GM19467 (cell line): ENCODE measurements around the gene MINDY4.
A peak's percentile ranks its signal among the peaks of the same experiment; 100 is the strongest.

Source experiments
- ATAC-seq: cut with Tn5 transposase; IDR thresholded peaks from one replicate; pipeline ENCODE4 v1.9.1; 2021; ENCODE audit warnings: mild to moderate bottlenecking, moderate library complexity; ENCODE audit not compliant: unreplicated experiment

The MINDY4 gene

DNA sequence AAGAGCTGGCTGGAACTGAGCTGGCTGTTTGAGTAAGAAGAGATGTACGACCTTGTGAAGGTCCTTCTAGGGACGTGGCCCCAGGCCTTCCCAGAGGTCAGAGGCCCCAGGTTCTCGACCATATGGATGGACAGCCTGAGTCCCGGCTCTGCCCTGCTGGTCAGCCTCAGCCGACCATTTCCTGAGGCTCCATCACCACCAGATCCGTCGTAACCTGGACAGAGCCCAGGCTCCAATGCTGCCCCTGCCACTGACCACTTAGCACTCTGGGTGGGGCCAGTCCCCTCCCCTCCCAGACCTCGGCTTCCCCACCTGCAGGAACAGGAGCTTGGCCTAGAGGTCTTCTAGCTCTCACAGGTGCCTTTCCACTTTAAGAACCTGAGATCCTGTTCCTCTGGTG, 29.9 kb upstream of the MINDY4 start:
- no peak for ATAC-seq

- no peak for ATAC-seq
Measured at GRCh38 chr7:30743371-30744074, 27.7 kb upstream of the MINDY4 start.

DNA sequence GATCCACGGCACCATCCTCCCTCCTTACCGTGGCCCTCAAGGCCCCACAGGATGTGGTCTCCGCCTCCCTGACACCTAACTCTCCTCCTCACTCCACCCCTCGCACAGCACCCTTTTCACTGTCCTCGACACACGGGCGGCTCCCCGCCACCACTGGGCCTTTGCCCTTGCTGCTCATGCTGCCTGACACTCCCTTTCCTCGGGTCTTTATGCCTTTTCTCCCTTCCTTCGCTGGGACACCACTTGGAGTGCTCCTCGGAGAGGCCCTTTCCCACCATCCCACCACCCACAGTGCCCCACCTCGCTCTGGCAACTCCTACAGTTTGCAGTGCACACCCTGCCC, 27.2 kb upstream of the MINDY4 start:
- ATAC-seq = no peak

DNA sequence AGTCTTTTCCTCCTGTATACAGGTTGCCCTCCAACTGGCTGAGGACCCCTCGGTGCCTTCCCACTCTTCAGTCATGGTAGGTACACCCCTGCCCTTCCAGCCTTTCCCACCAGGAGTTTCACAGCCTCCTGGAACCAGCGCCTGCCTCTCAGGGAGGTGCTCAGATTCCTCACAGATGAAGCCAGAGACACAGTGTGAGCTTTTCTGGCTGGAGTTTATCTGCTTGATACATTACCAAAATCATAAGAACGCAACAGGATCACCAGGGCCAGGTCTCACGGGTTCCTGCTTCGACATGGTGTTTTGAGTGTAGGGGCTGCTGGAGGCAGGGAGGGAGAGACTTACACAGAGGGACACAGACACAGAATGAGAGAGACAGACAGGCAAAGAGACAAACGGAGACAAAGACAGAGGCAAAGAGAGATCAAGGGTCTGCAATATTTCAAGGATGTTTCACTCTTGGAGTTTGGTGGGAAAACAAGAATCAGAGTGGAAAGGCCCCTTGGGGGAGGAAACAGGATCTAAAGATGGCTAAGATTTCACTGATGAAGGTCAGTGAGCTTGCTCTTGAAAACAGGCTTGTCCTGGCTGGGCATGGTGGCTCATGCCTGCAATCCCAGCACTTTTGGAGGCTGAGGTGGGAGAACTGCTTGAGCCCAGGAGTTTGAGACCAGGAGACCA, 25.8 kb upstream of the MINDY4 start:
- ATAC-seq = no peak

DNA sequence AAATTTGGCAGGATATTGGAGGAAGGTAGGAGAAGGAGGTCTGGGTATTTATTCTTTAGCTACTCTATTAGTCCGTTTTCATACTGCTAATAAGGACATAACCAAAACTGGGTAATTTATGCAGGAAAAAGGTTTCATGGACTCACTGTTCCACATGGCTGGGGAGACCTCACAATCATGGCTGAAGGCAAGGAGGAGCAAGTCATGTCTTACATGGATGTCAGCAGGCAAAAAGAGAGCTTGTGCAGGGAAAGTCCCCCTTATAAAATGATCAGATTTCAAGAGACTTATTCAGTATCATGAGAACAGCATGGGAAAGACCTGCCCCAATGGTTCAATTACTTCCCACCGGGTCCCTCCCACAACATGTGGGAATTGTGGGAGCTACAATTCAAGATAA, 21.2 kb upstream of the MINDY4 start:
- ATAC-seq = no peak

DNA sequence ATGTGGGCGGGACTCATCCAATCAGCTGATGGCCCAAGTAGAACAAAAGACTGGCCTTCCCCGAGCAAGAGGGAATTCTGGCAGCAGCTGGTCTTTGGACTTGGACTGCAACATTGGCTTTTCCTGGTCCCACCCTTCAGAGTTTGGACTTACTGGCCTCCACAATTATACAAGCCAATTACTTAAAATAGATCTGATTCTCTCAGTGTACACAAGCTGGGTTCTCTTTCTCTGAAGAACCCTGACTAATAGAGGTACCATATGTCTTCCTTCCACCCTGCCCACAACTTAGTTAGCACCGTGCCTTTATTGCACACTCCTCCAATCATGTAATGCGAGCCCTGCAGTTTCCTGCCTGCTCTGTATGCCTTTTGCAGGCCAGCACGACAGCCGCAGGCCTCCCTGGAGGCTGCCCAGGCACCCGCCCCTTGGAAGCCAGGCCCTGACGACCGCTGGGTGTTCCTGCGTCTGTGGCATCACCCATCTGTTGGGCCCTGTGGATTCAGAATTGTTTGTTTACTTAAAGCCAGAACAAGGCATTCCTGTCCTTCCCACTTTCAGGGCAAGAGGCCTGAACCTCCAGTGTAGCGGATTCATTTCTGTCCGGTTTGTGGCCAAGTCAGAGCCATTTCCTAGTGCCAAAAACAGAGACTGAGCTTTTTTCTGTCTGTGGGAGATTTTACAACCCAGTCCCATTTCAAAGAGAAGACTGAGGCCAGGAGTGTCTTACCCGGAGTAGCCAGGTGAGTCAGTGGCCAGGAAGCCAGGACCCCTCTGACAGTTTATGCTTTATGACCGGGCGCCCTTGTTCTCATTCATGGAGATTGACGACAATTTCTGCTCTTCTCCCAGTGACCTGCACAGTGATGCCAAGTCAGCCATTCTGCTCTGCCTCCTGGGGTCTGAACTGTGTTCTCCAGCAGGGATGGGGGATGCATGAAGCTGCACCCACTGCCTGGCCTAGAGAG, 20.2 kb upstream of the MINDY4 start:
- no peak for ATAC-seq

DNA sequence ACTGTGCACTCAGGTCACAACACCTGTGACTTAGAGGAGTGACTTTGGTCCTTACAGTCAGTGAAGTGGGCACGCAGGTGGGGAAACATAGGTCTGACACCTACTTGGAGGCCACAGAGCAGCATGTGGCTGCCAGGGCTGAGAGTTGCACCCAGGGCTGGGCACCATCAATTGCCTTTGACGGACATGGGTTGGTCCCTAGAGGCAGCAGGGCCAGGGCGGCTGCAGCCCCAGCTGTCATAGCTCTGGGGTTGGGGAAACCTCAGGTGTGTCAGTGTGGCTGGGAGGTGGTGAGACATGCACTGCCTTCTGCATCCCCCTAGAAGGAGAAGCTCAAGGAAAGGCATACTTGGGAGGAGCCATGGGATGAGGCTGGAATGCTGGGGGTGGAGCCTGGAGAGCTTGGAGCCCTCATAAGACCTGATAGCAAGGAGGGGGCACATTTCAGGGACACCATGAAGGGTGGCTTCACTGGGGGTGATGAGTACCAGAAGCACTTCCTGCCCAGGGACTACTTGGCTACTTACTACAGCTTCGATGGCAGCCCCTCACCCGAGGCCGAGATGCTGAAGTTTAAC, 19.4 kb upstream of the MINDY4 start, which contains the start of gene INMT:
INMT (plus strand) TSS at position 440 of the 578 bp plus-strand sequence; CDS start at position 456, 16 bp downstream.
- no peak for ATAC-seq

- no peak for ATAC-seq
Measured at GRCh38 chr7:30752484-30752883, 18.7 kb upstream of the MINDY4 start.

DNA sequence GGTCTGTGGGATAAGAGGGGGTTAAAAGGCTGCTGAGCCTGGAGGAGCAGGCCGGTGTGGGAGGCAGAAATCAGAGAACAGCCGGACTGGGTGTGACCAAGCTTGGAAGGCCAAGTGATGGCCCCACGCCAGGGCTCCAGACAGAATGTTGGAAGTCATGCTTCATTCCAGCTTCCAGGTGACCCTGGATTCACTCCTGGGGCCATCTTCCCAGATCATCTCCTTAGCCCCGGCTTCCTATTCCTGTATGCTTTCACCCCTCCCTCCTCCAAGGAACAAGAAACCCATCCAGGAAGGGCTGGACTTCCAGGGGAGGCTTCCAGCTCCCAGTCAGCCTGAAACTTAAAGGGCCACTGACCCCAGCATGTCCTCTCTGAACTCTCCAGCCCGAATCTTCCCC, 18.2 kb upstream of the MINDY4 start:
- no peak for ATAC-seq

GRCh38 chr7:30754315-30754877, 16.8 kb upstream of the MINDY4 start:
- ATAC-seq = no peak

- ATAC-seq = no peak
Measured at GRCh38 chr7:30755384-30756154, 15.6 kb upstream of the MINDY4 start.

- ATAC-seq = no peak
Measured at GRCh38 chr7:30757342-30757692, 13.9 kb upstream of the MINDY4 start.

DNA sequence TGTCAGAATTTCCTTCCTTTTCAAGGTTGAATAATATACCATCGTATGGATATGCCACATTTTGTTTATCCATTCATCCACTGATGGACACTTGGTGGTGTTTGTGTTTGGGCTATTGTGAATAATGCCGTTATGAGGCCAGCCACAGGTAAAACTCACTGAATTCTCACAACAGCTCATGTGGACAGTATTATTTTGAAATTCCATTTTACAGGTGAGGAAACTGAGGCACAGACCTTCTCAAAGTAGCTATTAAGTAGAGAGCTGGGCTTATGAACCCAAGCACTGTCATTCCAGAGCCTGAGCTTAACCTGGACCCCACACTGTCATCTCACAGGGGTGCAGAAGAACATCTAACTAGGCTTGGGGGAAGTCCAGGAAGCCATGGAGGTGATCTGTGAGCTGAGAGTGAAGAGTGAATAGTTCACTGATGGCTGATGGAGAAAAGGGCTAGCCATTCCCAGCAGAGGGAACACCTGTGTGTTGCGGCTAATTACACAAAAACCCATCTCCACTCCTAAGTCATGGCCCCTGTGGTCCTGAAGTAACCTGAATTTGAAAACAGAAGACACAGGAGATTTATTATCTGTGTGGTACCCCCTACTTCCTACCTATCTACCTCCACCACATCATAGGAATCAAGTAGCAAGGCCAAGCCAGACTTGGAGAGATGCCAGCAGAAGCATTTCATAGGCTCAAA, 10.6 kb upstream of the MINDY4 start:
- ATAC-seq = no peak

- ATAC-seq = no peak
Measured at GRCh38 chr7:30761214-30762156, 9.7 kb upstream of the MINDY4 start.

GRCh38 chr7:30764030-30764975, 6.9 kb upstream of the MINDY4 start:
- peak; percentile 89 for ATAC-seq

- ATAC-seq = no peak
Measured at GRCh38 chr7:30765408-30765807, 5.8 kb upstream of the MINDY4 start.

DNA sequence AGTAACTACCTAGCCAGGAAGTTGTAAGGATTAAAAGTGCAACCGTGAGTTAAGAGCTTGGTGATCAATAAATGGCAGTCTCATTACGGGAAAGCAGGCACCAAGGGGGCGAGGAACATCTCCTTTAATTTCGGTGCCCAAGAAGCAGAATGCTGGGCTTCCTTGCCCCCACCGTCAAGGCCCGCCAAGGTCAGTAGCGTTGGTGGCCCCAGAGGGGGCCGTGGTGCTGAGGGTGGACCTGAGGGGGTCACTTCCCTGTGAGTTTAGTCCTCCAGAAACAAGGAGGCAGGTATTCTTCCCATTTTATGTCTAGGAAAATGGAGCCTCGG, 408 bp upstream of the MINDY4 start:
- no peak for ATAC-seq
